Endothelial cell of umbilical vein (primary cell): ENCODE results near the gene PLAAT2. TPM values are rescaled to one million over a fixed set of nuclear protein-coding genes. Genes with fewer than 3 reads are reported as not detected.
"Not testable (repeated sequence)": the region's sequence is repeated elsewhere in the genome, so short reads cannot be mapped to it uniquely, and the experiment has no call there.

Experiments used
- BruUV-seq: library from RNA; stranded (reverse); fragments of 400-500 nt; replicated peaks from 2 replicates; lab custom pipeline; 2021; lab: Mats Ljungman, UMichigan
- CTCF ChIA-PET: fragments of 300-600, 350-600 bp; sonication (Branson Sonifier 250); formaldehyde crosslinking; loops from one replicate; lab custom pipeline; 2021; ENCODE audit warnings: antibody characterized with exemption, inconsistent platforms; lab: Charles Lee
- POLR2A ChIA-PET: fragments of 300-600, 350-600 bp; sonication (Branson Sonifier 250); formaldehyde crosslinking; loops from one replicate; lab custom pipeline; 2021; ENCODE audit warnings: antibody characterized with exemption, inconsistent platforms; lab: Charles Lee
- DNase-seq: peaks from one replicate; pipeline ENCODE4 v3.0.0-alpha.2; 2011; ENCODE audit warnings: low read depth, low spot score
- FAIRE-seq: peaks from 2 replicates; lab custom pipeline; 2011; peaks lifted over from hg19 to GRCh38; lab: Jason Lieb, UNC
- H2AFZ ChIP-seq: 2 replicates; pipeline ENCODE4 v1.6.0; 2012; ENCODE audit warnings: low read depth, low read length, control low read depth, inconsistent platforms
- H3K27ac ChIP-seq: 2 replicates; pipeline ENCODE4 v1.5.1; 2011; ENCODE audit warnings: low read depth, mild to moderate bottlenecking, control low read depth, low read length, moderate library complexity; ENCODE audit not compliant: insufficient read depth
- H3K27me3 ChIP-seq, 2 experiments: 2 replicates each; pipeline versions ENCODE4 v1.6.0 to v1.6.1; 2011; ENCODE audit warnings: low read length in 2 of 2, mixed read lengths in 1 of 2; ENCODE audit not compliant: control insufficient read depth in 2 of 2, insufficient read depth in 2 of 2
- H3K36me3 ChIP-seq, 2 experiments: 2 replicates in 1 of 2; 3 replicates in 1 of 2; pipeline ENCODE4 v1.5.1; 2011; ENCODE audit warnings: low read length in 2 of 2, mild to moderate bottlenecking in 1 of 2, moderate library complexity in 1 of 2; ENCODE audit not compliant: control insufficient read depth in 2 of 2, insufficient read depth in 2 of 2; ENCODE audit errors: extremely low read depth in 1 of 2
- H3K4me1 ChIP-seq: 3 replicates; pipeline ENCODE4 v1.5.1; 2011; ENCODE audit warnings: mild to moderate bottlenecking, low read length; ENCODE audit not compliant: control insufficient read depth, insufficient read depth; ENCODE audit errors: extremely low read depth
- H3K4me2 ChIP-seq: 2 replicates; pipeline ENCODE4 v1.6.1; 2011; ENCODE audit warnings: low read length, control low read depth, mixed read lengths; ENCODE audit not compliant: insufficient read depth
- H3K4me3 ChIP-seq, 3 experiments: fragments of 200-600 bp in 1 of 3; sonication (generic), shearing (Covaris generic) in 1 of 3; replicated peaks in 1 of 3; 2 replicates each; pipeline ENCODE4 v1.5.1; 2011 to 2016; ENCODE audit warnings: control low read depth in 3 of 3, low read length in 3 of 3, mild to moderate bottlenecking in 2 of 3, inconsistent platforms in 1 of 3, low read depth in 1 of 3, moderate library complexity in 1 of 3; ENCODE audit not compliant: insufficient read depth in 1 of 3
- H3K79me2 ChIP-seq: 2 replicates; pipeline ENCODE4 v1.6.0; 2012; ENCODE audit warnings: low read length, inconsistent platforms; ENCODE audit not compliant: control insufficient read depth, insufficient read depth
- H3K9ac ChIP-seq: replicated peaks from 2 replicates; pipeline ENCODE3; 2011; ENCODE audit warnings: low read length, control low read depth; ENCODE audit not compliant: insufficient read depth; ENCODE audit errors: extremely low read depth
- H3K9me1 ChIP-seq: replicated peaks from 3 replicates; pipeline ENCODE4 v1.6.0; 2011; ENCODE audit warnings: mild to moderate bottlenecking, low read length; ENCODE audit not compliant: control insufficient read depth, insufficient read depth; ENCODE audit errors: extremely low read depth
- H3K9me3 ChIP-seq: replicated peaks from 2 replicates; pipeline ENCODE4 v1.5.1; 2012; ENCODE audit warnings: low read length, inconsistent platforms; ENCODE audit not compliant: control insufficient read depth, insufficient read depth
- H4K20me1 ChIP-seq: replicated peaks from 2 replicates; pipeline ENCODE3; 2011; ENCODE audit warnings: mild to moderate bottlenecking, low read length; ENCODE audit not compliant: control insufficient read depth, insufficient read depth; ENCODE audit errors: extremely low read depth
- CTCF ChIP-seq, 2 donors: IDR thresholded peaks; 1 replicate in 1 of 2; 2 replicates in 1 of 2; pipeline ENCODE4 v1.5.1; 2011; ENCODE audit warnings: low read length in 2 of 2, mild to moderate bottlenecking in 2 of 2, moderate library complexity in 2 of 2, control low read depth in 1 of 2, inconsistent platforms in 1 of 2, low read depth in 1 of 2; ENCODE audit not compliant: insufficient read depth in 1 of 2; ENCODE audit errors: extremely low read depth in 1 of 2
- EZH2 ChIP-seq: IDR thresholded peaks from 2 replicates; pipeline ENCODE4 v1.6.1; 2012; ENCODE audit warnings: borderline replicate concordance, low read depth, mild to moderate bottlenecking, moderate library complexity, low read length, inconsistent platforms; ENCODE audit not compliant: severe bottlenecking
- FOS ChIP-seq: IDR thresholded peaks from 2 replicates; pipeline ENCODE4 v1.6.1; 2011; ENCODE audit warnings: mild to moderate bottlenecking, low read length, moderate library complexity, borderline replicate concordance; ENCODE audit not compliant: insufficient read depth
- GATA2 ChIP-seq: IDR thresholded peaks from 2 replicates; pipeline ENCODE4 v1.7.0; 2011; ENCODE audit warnings: low read depth, mild to moderate bottlenecking, moderate library complexity, mixed read lengths, low read length; ENCODE audit not compliant: insufficient read length, insufficient read depth
- JUN ChIP-seq: IDR thresholded peaks from 2 replicates; pipeline ENCODE4 v1.6.1; 2011; ENCODE audit warnings: borderline replicate concordance, low read depth; ENCODE audit not compliant: insufficient read length, insufficient read depth
- MYC ChIP-seq: IDR thresholded peaks from one replicate; pipeline ENCODE4 v1.6.1; 2011; ENCODE audit warnings: mild to moderate bottlenecking, low read depth, low read length
- POLR2A ChIP-seq: IDR thresholded peaks from 2 replicates; pipeline ENCODE4 v1.6.1; 2012; ENCODE audit warnings: low read depth, mild to moderate bottlenecking, control low read depth, low read length
- POLR2AphosphoS5 ChIP-seq: IDR thresholded peaks from 2 replicates; pipeline ENCODE4 v1.6.1; 2012; ENCODE audit warnings: low read depth, mild to moderate bottlenecking, control low read depth, low read length, moderate library complexity; ENCODE audit not compliant: insufficient read depth
- dilution Hi-C: fragments of 300-500 bp; cut with MboI; formaldehyde crosslinking; loops from one replicate; pipeline ENCODE4 v1.15.0; 2019; ENCODE audit warnings: low sequenced_read_pairs; ENCODE audit not compliant: extremely low pct_ligation_motif_present
- intact Hi-C: fragments of 100-400 bp; cut with micrococcal nuclease; formaldehyde crosslinking; loops from one replicate; pipeline ENCODE4 v1.10.0; 2022
- polyA plus RNA-seq, 4 experiments: library from polyadenylated mRNA; depleted of rRNA in 3 of 4; stranded (reverse) in 3 of 4; unstranded in 1 of 4; fragments of >200 nt; gene quantifications; 2 replicates each; pipeline versions ENCODE4 v1.2.1 to v1.2.3, GENCODE V29; 2011 to 2012; ENCODE audit warnings: missing spikeins in 1 of 4
- total RNA-seq: library from RNA; stranded (reverse); gene quantifications from 2 replicates; pipeline ENCODE4 v1.2.3, GENCODE V29; 2021
- TF ChIP-seq, protein P1 (sequence below): IDR thresholded peaks from 2 replicates; pipeline ENCODE4 v1.6.1; 2011; ENCODE audit not compliant: insufficient read depth, insufficient read length

PLAAT2 gene
- total and polyA plus RNA-seq, 2 donors (not counting 3 experiments of a cell fraction or from before 2014, with no cell fraction given) = 0.40 TPM; not detected in 1

- peak; percentile 33 for TF ChIP-seq POLR2AphosphoS5
- DNase-seq, H3K79me2 ChIP-seq, H3K36me3 ChIP-seq, H3K27me3 ChIP-seq, intact Hi-C loops, H3K27ac ChIP-seq, dilution Hi-C loops, H3K9me3 ChIP-seq, H3K4me2 ChIP-seq, BruUV-seq, H4K20me1 ChIP-seq, H3K9ac ChIP-seq, H3K4me3 ChIP-seq, H3K9me1 ChIP-seq, POLR2A ChIA-PET, H3K4me1 ChIP-seq, H2AFZ ChIP-seq: not testable (repeated sequence)
- peak; percentile 66 for FAIRE-seq
- CTCF ChIA-PET = interaction anchor here (1.8 kb wide), 1 partner anchor 9 kb away, joined by 5 read pairs; no protein-coding TSS in a partner anchor
Measured at GRCh38 chr11:63531074-63531792, 31.9 kb downstream of the PLAAT2 start.

- Histone ChIP-seq H3K79me2 (no peaks in the 10 kb centered on the region), H3K4me3 (no peak overlapping the region), H3K27me3 (peaks cover 2% of the 10 kb centered on the region in 2 experiments), H2AFZ (no peak overlapping the region), H3K36me3 (no peaks in the 10 kb centered on the region), H3K9me1 (no peaks in the 10 kb centered on the region), H3K27ac (no peak overlapping the region), H4K20me1 (no peaks in the 10 kb centered on the region), H3K4me1 (no peaks in the 10 kb centered on the region), H3K4me2 (no peak overlapping the region), H3K9me3 (no peaks in the 10 kb centered on the region), H3K9ac (no peak overlapping the region)
- no peak for DNase-seq
- dilution Hi-C loops = no loop called here
- no peak for FAIRE-seq
- intact Hi-C loops = no loop called here
- CTCF ChIA-PET = interaction anchor here (1.9 kb wide), 1 partner anchor 51 kb away, joined by 6 read pairs; no protein-coding TSS in a partner anchor
- TF ChIP-seq CTCF (IDR thresholded peaks at IDR 0.05; ENCODE audit: extremely low read depth in 1 of 2, insufficient read depth in 1 of 2, low read depth in 1 of 2, low read length in 2 of 2) (no peak), FOS (no peak), GATA2 (no peak), EZH2 (no peak), JUN (no peak), MYC (no peak), POLR2A (no peak), POLR2AphosphoS5 (no peak)
- TF ChIP-seq, protein P1, sequence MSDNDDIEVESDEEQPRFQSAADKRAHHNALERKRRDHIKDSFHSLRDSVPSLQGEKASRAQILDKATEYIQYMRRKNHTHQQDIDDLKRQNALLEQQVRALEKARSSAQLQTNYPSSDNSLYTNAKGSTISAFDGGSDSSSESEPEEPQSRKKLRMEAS = no peak
- POLR2A ChIA-PET = no interaction called here
- BruUV-seq = no TSS peak
Measured at GRCh38 chr11:63530021-63530420, 33.2 kb downstream of the PLAAT2 start.
